ENCODE data around the gene GPR148. TPM values are rescaled to one million over a fixed set of nuclear protein-coding genes. Genes with fewer than 3 reads are reported as not detected.

The GPR148 gene
- total and polyA plus RNA-seq, 2 of the 8 experiments (the other 6 are each of a cell fraction or from before 2014, with no cell fraction given): 0.05 TPM; not detected in 1

DNA sequence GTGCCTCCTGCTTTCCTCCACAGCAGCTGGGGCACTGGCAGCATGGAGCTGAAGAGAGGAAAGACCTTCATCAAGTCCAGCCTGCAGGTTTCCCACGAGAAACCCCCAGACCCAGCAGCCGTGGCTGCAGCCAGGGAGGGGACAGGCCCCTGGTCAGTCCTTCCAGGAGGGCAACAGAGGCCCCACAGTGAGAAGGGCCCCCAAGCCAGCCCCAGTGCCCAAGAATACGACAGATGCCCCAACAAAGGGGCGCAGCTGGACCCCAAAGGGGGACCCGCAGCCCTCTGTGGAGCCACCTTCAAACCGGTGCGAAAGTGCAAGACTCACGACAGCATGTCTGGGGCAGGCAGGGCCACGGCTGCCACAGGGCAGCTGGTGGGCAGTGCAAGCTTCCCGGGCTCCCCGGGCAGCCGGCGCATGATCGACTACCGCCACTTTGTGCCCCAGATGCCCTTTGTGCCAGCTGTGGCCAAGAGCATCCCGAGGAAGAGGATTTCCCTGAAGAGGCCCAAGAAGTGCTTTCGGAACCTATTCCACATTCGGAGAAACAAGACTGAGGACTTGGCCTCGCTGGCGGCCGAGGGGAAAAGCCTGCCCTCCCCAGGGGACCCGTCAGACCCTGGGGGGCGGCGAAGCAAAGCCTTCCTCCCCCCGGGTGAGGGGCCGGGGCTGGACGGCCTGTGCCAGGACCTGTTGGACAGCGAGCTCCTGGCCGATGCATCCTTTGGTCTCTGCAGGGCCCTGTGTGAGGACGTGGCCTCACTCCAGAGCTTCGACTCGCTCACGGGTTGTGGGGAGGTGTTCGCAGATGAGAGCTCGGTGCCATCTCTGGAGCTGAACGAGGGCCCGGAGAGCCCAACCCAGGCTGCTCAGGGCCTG lies 33.4 kb downstream of the GPR148 start (continued):
- TF ChIP-seq, protein P1, sequence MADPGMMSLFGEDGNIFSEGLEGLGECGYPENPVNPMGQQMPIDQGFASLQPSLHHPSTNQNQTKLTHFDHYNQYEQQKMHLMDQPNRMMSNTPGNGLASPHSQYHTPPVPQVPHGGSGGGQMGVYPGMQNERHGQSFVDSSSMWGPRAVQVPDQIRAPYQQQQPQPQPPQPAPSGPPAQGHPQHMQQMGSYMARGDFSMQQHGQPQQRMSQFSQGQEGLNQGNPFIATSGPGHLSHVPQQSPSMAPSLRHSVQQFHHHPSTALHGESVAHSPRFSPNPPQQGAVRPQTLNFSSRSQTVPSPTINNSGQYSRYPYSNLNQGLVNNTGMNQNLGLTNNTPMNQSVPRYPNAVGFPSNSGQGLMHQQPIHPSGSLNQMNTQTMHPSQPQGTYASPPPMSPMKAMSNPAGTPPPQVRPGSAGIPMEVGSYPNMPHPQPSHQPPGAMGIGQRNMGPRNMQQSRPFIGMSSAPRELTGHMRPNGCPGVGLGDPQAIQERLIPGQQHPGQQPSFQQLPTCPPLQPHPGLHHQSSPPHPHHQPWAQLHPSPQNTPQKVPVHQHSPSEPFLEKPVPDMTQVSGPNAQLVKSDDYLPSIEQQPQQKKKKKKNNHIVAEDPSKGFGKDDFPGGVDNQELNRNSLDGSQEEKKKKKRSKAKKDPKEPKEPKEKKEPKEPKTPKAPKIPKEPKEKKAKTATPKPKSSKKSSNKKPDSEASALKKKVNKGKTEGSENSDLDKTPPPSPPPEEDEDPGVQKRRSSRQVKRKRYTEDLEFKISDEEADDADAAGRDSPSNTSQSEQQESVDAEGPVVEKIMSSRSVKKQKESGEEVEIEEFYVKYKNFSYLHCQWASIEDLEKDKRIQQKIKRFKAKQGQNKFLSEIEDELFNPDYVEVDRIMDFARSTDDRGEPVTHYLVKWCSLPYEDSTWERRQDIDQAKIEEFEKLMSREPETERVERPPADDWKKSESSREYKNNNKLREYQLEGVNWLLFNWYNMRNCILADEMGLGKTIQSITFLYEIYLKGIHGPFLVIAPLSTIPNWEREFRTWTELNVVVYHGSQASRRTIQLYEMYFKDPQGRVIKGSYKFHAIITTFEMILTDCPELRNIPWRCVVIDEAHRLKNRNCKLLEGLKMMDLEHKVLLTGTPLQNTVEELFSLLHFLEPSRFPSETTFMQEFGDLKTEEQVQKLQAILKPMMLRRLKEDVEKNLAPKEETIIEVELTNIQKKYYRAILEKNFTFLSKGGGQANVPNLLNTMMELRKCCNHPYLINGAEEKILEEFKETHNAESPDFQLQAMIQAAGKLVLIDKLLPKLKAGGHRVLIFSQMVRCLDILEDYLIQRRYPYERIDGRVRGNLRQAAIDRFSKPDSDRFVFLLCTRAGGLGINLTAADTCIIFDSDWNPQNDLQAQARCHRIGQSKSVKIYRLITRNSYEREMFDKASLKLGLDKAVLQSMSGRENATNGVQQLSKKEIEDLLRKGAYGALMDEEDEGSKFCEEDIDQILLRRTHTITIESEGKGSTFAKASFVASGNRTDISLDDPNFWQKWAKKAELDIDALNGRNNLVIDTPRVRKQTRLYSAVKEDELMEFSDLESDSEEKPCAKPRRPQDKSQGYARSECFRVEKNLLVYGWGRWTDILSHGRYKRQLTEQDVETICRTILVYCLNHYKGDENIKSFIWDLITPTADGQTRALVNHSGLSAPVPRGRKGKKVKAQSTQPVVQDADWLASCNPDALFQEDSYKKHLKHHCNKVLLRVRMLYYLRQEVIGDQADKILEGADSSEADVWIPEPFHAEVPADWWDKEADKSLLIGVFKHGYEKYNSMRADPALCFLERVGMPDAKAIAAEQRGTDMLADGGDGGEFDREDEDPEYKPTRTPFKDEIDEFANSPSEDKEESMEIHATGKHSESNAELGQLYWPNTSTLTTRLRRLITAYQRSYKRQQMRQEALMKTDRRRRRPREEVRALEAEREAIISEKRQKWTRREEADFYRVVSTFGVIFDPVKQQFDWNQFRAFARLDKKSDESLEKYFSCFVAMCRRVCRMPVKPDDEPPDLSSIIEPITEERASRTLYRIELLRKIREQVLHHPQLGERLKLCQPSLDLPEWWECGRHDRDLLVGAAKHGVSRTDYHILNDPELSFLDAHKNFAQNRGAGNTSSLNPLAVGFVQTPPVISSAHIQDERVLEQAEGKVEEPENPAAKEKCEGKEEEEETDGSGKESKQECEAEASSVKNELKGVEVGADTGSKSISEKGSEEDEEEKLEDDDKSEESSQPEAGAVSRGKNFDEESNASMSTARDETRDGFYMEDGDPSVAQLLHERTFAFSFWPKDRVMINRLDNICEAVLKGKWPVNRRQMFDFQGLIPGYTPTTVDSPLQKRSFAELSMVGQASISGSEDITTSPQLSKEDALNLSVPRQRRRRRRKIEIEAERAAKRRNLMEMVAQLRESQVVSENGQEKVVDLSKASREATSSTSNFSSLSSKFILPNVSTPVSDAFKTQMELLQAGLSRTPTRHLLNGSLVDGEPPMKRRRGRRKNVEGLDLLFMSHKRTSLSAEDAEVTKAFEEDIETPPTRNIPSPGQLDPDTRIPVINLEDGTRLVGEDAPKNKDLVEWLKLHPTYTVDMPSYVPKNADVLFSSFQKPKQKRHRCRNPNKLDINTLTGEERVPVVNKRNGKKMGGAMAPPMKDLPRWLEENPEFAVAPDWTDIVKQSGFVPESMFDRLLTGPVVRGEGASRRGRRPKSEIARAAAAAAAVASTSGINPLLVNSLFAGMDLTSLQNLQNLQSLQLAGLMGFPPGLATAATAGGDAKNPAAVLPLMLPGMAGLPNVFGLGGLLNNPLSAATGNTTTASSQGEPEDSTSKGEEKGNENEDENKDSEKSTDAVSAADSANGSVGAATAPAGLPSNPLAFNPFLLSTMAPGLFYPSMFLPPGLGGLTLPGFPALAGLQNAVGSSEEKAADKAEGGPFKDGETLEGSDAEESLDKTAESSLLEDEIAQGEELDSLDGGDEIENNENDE (IDR thresholded peaks at IDR 0.05; ENCODE audit: insufficient replicate concordance, low read length): no peak
- TF ChIP-seq RNF2 (IDR thresholded peaks at IDR 0.05; ENCODE audit: borderline replicate concordance, low read depth, low read length, missing control alignments, poor library complexity, severe bottlenecking) (no peak), BRCA1 (IDR thresholded peaks at IDR 0.05; ENCODE audit: low read depth, low read length) (no peak), SRF (IDR thresholded peaks at IDR 0.05; ENCODE audit: low read depth, low read length) (no peak), CTBP2 (IDR thresholded peaks at IDR 0.05; ENCODE audit: borderline replicate concordance, insufficient read depth, insufficient read length, low read length) (no peak), SP1 (IDR thresholded peaks at IDR 0.05; ENCODE audit: low read depth, low read length) (no peak), CHD2 (IDR thresholded peaks at IDR 0.05; ENCODE audit: low read length) (no peak), KDM4A (IDR thresholded peaks at IDR 0.05; ENCODE audit: low read depth, low read length, severe bottlenecking) (no peak), CEBPB (IDR thresholded peaks at IDR 0.05; ENCODE audit: low read depth, low read length) (no peak), YY1 (IDR thresholded peaks at IDR 0.05; ENCODE audit: low read depth, low read length) (no peak)

Data from H1 (cell line).